ENCODE data around the gene LEF1.
A peak's percentile ranks its signal among the peaks of the same experiment; 100 is the strongest.

The LEF1 gene

GRCh38 chr4:108107101-108107500 is 61.6 kb downstream of the LEF1 start:
- DNase-seq, result no peak

GRCh38 chr4:108106186-108106585 is 62.5 kb downstream of the LEF1 start:
- DNase-seq, result no peak

- DNase-seq, result no peak
Measured at GRCh38 chr4:108103099-108103862, 65.5 kb downstream of the LEF1 start.

- DNase-seq, result no peak
Measured at GRCh38 chr4:108100827-108101226, 67.9 kb downstream of the LEF1 start.

GRCh38 chr4:108099838-108100237 is 68.9 kb downstream of the LEF1 start:
- no peak for DNase-seq

- DNase-seq, result no peak
Measured at GRCh38 chr4:108097990-108098553, 70.7 kb downstream of the LEF1 start.

- no peak for DNase-seq
Measured at GRCh38 chr4:108094923-108095482, 73.7 kb downstream of the LEF1 start.

GRCh38 chr4:108094131-108094530 is 74.6 kb downstream of the LEF1 start:
- DNase-seq, result no peak

- DNase-seq, result no peak
Measured at GRCh38 chr4:108092288-108092687, 76.4 kb downstream of the LEF1 start.

- DNase-seq, result no peak
Measured at GRCh38 chr4:108087293-108087967, 81.3 kb downstream of the LEF1 start.

- no peak for DNase-seq
Measured at GRCh38 chr4:108081256-108081655, 87.5 kb downstream of the LEF1 start.

GRCh38 chr4:108080747-108081146 is 88.0 kb downstream of the LEF1 start:
- DNase-seq, result no peak

- no peak for DNase-seq
Measured at GRCh38 chr4:108078024-108078733, 90.6 kb downstream of the LEF1 start.

- no peak for DNase-seq
Measured at GRCh38 chr4:108072300-108072699, 96.4 kb downstream of the LEF1 start.

GRCh38 chr4:108070775-108071174 is 98.0 kb downstream of the LEF1 start:
- no peak for DNase-seq

GRCh38 chr4:108068442-108068841 is 100.3 kb downstream of the LEF1 start:
- DNase-seq, result no peak

- DNase-seq, result no peak
Measured at GRCh38 chr4:108060686-108061321, 107.9 kb downstream of the LEF1 start.

- DNase-seq, result peak; percentile 30
Measured at GRCh38 chr4:108060164-108060563, 108.6 kb downstream of the LEF1 start.

GRCh38 chr4:108058685-108059440 is 109.9 kb downstream of the LEF1 start:
- no peak for DNase-seq

- no peak for DNase-seq
Measured at GRCh38 chr4:108056418-108056817, 112.3 kb downstream of the LEF1 start.

- DNase-seq, result no peak
Measured at GRCh38 chr4:108055787-108056186, 112.9 kb downstream of the LEF1 start.

All from GDM1 (cell line).